ENCODE data around the gene CDC42.

DNA sequence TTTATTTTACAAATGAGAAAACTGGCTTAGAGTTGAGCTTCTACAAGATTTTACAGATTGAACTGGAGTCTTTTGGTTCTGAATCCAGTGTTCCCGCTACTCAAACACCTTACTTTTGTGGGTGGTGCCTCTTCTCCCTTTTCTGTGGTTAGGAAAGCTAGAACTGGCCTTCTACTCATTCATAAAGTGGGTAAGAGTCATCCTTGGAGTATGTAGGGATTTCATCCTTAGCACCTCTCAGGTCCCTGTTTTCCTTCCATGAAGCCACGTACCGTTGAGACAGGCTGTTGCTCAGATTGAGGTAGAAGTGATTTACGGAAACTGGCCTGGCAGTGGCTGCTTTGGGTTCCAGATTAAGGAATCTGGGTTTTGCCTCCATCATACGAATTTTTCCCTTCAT is 54.6 kb downstream of the CDC42 start:
- TF ChIP-seq, protein P1, sequence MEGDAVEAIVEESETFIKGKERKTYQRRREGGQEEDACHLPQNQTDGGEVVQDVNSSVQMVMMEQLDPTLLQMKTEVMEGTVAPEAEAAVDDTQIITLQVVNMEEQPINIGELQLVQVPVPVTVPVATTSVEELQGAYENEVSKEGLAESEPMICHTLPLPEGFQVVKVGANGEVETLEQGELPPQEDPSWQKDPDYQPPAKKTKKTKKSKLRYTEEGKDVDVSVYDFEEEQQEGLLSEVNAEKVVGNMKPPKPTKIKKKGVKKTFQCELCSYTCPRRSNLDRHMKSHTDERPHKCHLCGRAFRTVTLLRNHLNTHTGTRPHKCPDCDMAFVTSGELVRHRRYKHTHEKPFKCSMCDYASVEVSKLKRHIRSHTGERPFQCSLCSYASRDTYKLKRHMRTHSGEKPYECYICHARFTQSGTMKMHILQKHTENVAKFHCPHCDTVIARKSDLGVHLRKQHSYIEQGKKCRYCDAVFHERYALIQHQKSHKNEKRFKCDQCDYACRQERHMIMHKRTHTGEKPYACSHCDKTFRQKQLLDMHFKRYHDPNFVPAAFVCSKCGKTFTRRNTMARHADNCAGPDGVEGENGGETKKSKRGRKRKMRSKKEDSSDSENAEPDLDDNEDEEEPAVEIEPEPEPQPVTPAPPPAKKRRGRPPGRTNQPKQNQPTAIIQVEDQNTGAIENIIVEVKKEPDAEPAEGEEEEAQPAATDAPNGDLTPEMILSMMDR (IDR thresholded peaks at IDR 0.05): no peak
- no peak for TF ChIP-seq POLR2A (IDR thresholded peaks at IDR 0.05)
